Middle frontal gyrus (tissue), 1 donor: ENCODE results near the gene PTPRK.

Experiments used
- DNase-seq: peaks from one replicate; pipeline ENCODE4 v3.0.0-alpha.2; 2015; ENCODE audit warnings: low spot score; ENCODE audit errors: extremely low spot score

PTPRK gene

DNA sequence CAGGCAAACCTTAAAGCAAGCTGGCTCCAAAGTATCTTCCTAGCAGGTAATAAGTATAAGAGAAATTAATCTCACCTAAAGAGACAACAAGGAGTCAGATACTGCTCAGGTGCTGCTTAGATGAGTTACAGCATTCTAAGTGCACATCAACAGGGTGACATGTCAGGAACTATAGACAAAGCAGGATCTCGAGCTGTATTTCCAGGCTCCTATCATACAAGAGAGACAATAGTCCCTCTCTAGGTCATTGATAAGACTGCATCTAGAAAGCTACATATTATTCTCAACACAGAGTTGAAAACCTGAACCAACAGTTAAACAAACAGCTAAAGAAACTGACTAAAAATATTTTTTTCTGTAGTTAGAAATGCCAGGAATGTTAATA lies 3.9 kb downstream of the PTPRK start:
- DNase-seq: no peak

DNA sequence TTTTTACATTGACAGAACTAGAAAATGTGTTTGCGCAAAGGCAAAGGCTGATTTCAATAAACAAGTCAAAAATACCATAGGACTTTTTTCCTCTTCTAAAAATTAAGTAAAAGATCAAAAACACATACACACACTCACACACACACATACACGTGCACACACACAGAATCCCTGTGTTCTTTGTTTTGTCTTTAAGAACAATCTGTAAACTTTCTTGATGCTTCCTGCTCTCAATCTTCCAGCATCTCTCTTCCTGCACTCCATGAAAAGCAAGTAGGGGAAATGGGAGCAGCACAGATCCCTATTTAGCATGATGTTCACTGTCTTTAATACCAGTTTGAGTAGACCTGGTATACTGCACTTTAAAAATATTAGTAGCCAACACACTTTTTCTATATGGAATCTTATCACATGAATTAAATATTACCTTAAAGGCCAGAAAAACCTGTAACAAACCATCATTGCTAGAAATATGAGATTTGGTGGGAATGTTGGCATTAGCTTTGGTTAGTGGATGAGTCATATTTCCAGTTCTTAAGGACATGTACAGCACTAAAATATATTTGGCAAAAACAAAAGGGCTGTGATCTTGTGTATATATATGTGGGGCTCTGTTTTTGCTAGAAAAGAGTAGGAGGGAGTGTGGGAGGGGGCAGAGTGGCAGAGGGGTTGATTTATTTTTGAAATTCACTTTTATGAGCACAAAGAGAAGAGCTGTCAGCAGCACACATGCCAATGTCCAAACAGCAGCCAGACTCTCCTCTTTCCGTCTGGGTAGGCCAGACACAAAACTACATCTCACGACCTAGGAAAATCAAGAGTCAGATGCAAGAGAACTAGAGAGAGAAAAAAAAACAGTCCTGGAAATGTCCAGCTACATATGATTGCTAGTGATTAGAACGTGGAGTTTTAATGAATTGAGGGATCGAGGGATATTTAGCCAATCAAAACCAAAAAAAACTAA lies 4.6 kb downstream of the PTPRK start:
- no peak for DNase-seq

- DNase-seq: no peak
These were observed 6.5 kb downstream of the PTPRK start for GRCh38 chr6:128513878-128514277.

DNA sequence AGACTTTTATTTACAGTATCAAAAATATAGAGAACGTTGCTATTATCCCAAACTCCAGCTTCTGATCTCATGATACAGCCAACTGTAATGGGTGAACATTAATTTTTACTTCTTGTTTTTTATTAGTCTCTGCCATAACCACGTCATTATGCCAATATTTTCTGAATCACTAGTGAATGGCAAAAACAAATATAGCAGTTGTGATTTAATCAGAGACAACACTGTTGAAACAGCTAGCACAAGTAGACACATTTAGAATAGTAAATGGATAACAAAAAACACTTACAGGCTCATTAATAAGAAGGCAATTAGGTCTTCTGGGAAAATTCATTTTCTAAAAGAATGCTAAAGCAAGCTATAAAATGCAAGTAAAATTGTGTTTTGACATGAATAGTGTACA lies 8.1 kb downstream of the PTPRK start:
- no peak for DNase-seq

DNA sequence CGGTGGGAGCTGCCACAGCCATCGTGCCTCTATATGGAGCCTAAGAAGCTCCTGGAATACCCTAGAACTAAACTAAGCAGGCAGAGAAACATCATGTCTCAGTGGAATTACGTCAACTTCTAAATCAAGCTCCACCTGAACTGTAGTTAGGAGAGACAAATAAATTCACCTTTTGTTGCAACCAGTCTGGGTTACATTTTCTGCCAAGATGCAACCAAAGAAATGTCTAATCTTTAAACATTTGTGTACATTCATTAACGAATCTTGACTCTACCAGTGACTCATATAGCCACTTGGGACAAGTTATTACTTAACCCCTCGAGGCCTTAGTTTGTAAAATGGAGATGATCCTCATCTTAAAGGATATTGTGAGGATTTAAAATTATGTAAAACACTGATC lies 8.9 kb downstream of the PTPRK start:
- DNase-seq: no peak

GRCh38 chr6:128509709-128510108 lies 10.7 kb downstream of the PTPRK start:
- no peak for DNase-seq

DNA sequence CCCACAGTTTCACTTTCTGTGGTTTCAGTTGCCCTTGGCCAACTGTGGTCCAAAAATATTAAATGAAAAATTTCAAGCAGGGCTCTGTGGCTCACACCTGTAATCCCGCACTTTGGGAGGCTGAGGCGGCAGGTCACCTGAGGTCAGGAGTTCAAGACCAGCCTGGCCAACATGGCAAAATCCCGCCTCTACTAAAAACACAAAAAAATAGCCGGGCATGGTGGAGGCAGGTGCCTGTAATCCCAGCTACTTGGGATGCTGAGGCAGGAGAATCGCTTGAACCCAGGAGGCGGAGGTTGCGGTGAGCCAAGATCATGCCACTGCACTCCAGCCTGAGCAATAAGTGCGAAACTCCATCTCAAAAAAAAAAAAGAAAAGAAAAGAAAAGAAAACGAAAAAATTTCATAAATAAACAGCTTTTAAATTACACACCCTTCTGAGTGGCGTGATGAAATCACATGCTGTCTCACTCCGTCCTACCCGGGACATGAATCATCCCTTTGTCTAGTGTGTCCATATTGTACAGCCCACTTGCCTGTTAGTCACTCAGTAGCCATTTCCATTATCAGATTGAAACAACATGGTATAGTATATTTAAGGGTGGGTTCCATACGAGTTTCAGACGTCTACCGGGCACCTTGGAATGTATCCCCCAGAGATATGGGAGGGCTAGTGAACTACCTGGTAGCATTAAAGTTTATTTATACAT lies 11.7 kb downstream of the PTPRK start:
- no peak for DNase-seq

DNA sequence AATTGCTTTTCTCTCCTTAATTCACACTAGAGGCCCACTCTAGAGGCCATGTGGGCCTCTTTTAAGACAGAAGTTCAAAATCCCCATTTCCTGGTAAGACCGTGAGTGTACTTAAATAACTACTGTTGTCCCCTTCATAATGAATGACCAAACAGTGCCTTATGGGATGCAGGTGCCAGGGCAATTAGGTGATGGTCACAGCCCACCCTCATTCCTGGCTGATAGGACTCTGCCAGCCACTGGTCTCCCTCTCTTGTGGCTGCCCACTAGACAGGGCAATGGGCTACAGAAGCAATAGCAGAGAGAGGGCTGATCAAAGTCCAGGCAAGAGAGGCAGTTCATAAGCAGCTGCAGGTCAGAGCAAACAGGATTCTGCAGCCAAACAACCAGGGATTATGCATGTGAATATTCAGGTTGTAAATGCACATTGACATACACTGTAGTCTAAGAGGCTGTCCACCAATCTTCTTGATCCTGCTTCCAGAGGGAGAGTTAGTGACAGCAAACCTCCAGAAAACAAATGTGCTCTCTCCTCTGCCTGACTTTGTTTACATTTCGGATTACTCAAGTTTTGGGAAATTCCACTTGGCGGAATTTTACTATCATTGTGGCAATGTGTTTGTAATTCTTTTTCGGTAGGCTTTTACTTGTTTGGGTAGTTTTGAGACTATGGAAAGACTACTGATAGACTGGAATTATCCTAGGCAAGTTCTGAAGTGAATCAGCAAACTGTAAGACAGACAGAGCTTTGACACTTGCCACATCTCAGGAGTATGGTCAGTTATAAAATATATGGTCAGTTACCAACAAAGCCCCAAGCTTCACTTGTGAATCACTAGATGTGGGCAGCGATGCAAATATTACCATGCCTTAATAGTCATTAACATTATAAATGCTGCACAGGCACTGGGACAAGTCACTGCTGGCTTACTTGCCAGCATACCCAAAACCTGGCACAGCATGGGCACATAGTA lies 12.8 kb downstream of the PTPRK start:
- no peak for DNase-seq

DNA sequence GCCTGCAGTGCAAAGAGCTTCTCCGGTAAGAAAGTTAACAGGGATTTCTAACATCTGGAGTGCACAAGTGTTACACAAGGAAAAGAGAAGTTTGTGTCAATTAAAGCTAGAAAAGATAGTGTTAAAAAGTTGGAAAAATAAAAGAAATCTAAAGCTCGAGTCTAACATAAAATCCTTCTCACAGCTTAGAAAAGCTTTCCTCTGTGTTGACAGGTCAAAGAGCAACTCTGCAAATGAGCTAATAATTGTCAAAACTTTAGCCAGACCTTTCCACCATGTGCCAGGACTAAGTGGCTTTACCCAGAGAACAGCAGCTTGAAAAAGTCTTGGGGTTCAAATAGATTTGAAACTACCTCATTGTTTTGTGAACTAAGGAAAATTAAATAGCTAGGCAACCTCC lies 14.8 kb downstream of the PTPRK start:
- no peak for DNase-seq

- DNase-seq: no peak
These were observed 16.3 kb downstream of the PTPRK start for GRCh38 chr6:128504003-128504654.

- DNase-seq: no peak
These were observed 19.4 kb downstream of the PTPRK start for GRCh38 chr6:128500749-128501600.

- DNase-seq: no peak
These were observed 20.4 kb downstream of the PTPRK start for GRCh38 chr6:128500014-128500413.

DNA sequence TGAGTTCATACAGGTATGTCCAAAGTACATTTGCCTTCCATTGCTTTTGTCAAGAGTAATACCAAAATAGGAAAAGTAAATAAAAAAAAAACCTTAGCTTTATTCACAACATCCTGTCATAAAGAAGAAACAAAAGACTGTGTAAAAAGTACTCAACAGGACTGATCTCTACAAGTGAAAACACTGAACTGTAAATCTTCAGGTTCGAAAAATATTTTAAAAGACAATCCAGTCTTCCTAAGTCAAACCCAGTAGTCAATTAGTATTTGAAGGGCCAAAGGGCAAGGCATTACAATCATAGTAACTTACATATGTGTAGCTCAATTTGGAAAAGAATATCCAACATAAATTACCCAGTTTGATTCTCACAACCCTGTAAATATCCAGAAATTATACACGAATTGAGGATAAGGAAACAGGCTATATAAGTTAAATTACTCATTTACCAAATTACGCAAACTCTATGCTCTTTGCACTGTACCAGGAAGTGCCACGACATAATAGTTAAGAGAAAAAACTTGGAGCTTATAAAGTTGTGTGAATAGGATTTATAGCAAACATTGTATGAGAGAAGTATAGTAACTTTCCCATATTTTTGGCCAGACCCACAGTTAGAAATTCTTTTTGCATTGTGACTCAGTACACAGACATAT lies 21.2 kb downstream of the PTPRK start:
- DNase-seq: no peak

GRCh38 chr6:128498234-128498633 lies 22.2 kb downstream of the PTPRK start:
- no peak for DNase-seq

DNA sequence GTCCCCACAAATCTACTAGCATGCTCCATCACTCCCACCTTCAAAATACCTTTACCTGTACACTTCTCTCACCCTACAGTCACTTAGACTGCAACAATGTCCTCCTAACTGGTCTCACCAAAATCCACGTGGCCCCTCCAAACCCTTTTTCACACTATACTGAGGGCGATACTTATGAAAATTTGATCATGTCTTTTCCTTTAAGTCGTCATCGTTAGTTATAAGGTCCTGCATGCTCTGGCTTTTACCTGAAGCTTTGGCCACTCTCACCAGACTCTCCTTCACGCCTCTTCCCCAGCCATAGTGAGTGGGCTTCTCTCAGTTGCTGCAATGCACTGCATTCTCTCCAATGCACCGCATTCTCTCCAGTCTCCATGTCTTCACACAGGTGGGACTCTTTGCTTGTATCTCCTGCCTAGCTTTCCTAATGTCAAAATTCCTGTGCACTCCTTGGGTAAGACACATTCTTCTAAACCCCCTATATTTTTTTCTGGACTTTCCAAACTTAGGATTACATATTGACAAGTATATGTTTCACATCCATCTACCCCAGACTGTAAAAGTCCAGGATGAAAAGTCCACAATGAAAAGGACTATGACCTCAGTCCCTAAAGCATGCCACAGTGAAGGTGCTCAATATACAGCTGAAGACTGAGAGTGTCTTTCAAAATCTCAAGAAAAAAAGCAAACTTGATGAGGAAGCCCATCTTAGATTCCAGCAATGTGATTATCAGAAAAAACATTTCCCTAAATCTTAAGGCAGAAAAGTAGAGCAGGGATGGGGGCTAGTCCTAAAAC lies 24.7 kb downstream of the PTPRK start:
- no peak for DNase-seq

DNA sequence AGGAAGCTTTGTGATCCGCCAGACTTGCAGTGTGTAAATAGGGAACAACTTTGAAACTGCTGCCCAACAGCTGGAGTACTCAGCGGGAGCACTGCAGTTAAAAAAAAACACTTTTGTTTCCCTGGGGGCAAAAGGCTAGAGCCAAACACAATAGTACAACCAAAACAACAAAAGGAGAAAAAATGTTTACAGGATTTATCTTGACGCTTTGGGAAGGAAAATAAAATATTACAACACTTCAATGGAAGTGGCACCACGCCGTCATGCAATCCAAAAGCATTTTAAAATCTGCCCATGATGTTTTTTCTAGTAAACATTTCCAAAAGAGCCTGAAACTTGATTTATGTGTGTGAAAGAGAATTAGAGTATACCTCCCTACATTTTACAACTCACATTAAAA lies 26.0 kb downstream of the PTPRK start:
- no peak for DNase-seq

GRCh38 chr6:128493877-128494276 lies 26.5 kb downstream of the PTPRK start:
- no peak for DNase-seq

DNA sequence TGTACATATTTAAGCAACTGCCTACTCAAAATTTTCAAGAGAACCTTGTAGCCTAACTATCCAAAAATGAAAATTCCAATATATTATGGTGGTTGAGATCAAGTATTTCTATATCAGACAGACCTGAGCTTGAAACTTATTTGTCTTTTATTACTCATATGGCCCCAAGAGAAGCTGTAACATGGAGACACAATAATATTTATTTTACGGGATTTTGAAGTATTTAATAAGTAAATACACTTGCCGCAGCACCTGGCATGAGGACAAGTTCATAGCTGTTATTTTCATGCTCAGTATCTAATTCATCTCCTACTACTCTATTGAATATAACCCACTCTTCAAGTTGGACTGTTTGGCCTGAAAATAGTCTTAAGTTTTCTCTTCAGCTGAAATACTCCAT lies 28.0 kb downstream of the PTPRK start:
- DNase-seq: no peak
